Measurements from ENCODE around the gene MVB12B.
"Not testable (repeated sequence)": the region's sequence is repeated elsewhere in the genome, so short reads cannot be mapped to it uniquely, and the experiment has no call there.

MVB12B gene

DNA sequence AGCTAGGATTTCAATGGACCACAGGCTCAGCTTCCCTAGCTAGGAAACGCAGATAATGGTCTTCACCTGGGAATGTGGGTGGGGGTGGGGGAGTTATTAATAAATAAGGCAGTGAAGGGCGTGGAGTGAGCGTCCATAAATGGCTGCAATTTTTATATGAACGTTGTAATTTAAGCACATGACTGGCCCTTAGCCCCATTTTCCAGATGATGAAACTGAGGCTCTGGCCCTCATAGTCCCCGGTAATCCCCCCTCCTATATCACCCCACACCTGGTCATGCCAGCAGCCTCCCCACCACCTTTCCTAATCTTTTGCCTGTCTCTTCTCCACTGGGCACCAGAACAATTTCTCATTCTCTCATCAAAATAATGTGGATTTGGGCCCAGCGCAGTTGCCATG is 225.2 kb downstream of the MVB12B start:
- DNase-seq = no peak

DNA sequence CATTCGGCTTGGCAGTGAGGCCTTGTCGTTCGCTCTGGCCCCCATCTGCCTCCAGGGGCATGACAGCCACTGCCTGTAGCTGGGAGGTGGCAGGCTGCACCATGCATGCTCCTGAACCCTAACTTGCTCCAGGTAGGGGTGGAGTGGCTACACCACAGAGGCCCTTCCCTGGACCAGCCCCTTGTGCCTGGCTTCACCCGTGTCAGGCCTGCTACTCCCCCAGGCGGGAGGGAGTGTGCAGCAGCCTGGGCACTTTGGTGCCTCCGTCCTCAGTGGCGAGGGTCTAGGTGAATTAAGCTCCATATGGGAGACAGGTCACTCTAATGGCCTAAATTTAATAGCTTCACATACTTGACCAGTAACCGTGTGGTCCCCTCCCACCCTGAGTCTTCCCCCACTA is 227.7 kb downstream of the MVB12B start:
- no peak for DNase-seq

DNA sequence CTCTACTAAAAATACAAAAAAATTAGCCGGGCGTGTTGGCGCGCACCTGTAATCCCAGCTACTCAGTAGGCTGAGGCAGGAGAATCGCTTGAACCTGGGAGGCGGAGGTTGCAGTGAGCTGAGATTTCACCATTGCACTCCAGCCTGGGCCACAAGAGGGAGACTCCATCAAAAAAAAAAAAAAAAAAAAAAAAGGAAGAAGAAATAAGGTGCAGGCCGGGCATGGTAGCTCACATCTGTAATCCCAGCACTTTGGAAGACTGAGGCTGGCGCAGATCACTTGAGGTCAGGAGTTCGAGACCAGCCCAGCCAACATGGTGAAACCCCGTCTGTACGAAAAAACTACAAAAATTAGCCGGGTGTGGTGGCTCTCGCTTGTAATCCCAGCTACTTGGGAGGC is 228.8 kb downstream of the MVB12B start:
- not testable (repeated sequence) for DNase-seq
